Ovary (tissue), 3 donors: ENCODE results near the gene GJC2.

Experiments used
- POLR2A ChIP-seq: fragments of 450-650 bp; IDR thresholded peaks from one replicate; pipeline ENCODE4 v1.6.1; 2017; ENCODE audit warnings: antibody characterized with exemption, mild to moderate bottlenecking, moderate library complexity
- TF ChIP-seq, protein P1 (sequence below), 3 donors: fragments of 450-650 bp in 2 of 3; fragments of 200-600 bp in 1 of 3; IDR thresholded peaks; one replicate each; pipeline versions ENCODE4 v1.5.1 to v1.8.0; 2016 to 2022; ENCODE audit warnings: antibody characterized with exemption in 3 of 3, mild to moderate bottlenecking in 1 of 3
- donor health status: DM: no; HTN: no; CAD: no.

DNA sequence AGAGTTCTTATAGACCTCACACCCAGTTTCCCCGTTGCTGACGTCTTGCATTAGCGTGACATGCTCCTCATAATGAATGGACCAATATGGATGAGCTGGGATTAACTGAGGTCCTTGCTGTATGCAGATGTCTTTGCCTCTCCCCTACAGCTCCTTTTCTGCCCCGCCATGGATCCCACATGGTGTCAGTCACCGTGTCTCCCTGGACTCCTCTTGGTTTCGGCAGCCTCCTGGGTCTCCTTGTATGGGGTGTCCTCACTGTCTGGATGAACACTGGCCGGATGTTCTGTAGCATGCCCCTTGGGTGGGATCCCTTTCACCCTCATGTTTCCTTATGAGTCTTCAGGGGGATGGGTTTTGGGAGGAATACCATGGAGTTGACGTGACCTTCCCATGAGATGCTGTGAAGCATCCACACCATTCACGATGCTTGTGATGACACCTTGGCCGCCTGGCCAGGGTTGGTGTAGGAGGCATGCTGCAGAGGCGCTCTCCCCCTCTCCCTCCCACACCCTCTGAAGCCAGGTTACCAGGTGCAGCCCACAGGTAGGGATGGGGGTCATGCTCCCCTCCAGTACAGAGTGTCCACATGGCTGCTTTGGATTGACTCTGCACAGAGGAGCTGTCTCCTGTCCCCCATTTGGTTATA lies 4.4 kb downstream of the GJC2 start:
- TF ChIP-seq, protein P1, sequence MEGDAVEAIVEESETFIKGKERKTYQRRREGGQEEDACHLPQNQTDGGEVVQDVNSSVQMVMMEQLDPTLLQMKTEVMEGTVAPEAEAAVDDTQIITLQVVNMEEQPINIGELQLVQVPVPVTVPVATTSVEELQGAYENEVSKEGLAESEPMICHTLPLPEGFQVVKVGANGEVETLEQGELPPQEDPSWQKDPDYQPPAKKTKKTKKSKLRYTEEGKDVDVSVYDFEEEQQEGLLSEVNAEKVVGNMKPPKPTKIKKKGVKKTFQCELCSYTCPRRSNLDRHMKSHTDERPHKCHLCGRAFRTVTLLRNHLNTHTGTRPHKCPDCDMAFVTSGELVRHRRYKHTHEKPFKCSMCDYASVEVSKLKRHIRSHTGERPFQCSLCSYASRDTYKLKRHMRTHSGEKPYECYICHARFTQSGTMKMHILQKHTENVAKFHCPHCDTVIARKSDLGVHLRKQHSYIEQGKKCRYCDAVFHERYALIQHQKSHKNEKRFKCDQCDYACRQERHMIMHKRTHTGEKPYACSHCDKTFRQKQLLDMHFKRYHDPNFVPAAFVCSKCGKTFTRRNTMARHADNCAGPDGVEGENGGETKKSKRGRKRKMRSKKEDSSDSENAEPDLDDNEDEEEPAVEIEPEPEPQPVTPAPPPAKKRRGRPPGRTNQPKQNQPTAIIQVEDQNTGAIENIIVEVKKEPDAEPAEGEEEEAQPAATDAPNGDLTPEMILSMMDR (IDR thresholded peaks at IDR 0.05): no peak
- no peak for TF ChIP-seq POLR2A
